ENCODE results near the gene EMSY.

- no peak for TF ChIP-seq POLR2AphosphoS5 (IDR thresholded peaks at IDR 0.05; ENCODE audit: low read depth, low read length)
- no peak for TF ChIP-seq POLR2A (IDR thresholded peaks at IDR 0.05; ENCODE audit: low read depth, low read length)
- no peak for TF ChIP-seq TAF1 (IDR thresholded peaks at IDR 0.05; ENCODE audit: borderline replicate concordance, low read depth, low read length)
These were observed 157.6 kb downstream of the EMSY start for GRCh38 chr11:76602431-76602861.

Data from GM12892 (cell line).